Keratinocyte (primary cell): ENCODE results near the gene CYP4F8.

Source experiments
- CTCF ChIP-seq, 3 experiments: IDR thresholded peaks in 1 of 3; conservative IDR thresholded peaks in 1 of 3; optimal IDR thresholded peaks in 1 of 3; 2 replicates in 2 of 3; 3 replicates in 1 of 3; pipeline versions ENCODE3 to v1.5.1; 2011; ENCODE audit warnings: low read length in 3 of 3, mild to moderate bottlenecking in 3 of 3, moderate library complexity in 2 of 3, control low read depth in 1 of 3, inconsistent platforms in 1 of 3; ENCODE audit not compliant: insufficient read depth in 2 of 3; ENCODE audit errors: extremely low read depth in 1 of 3
- EZH2 ChIP-seq: IDR thresholded peaks from one replicate; pipeline ENCODE4 v1.6.1; 2012; ENCODE audit warnings: inconsistent platforms, mild to moderate bottlenecking, low read length, moderate library complexity

- TF ChIP-seq CTCF (optimal IDR thresholded peaks at IDR 0.05 in 1 of 3, IDR thresholded peaks at IDR 0.05 in 1 of 3, conservative IDR thresholded peaks at IDR 0.05 in 1 of 3; ENCODE audit: extremely low read depth in 1 of 3, insufficient read depth in 2 of 3, low read length in 3 of 3): no peak
- TF ChIP-seq EZH2: no peak
Measured at GRCh38 chr19:15591796-15592195, 23.2 kb upstream of the CYP4F8 start.
